Adrenal gland (tissue), 5 donors: Measurements from ENCODE around the gene THAP4.

ENCODE experiments used
- POLR2A ChIP-seq, 2 donors: fragments of 450-650 bp; IDR thresholded peaks; one replicate each; pipeline ENCODE4 v1.6.1; 2017; ENCODE audit warnings: antibody characterized with exemption in 2 of 2, mild to moderate bottlenecking in 2 of 2, moderate library complexity in 1 of 2
- TF ChIP-seq, protein P1 (sequence below), 6 experiments: fragments of 450-650 bp in 4 of 6; fragments of 200-600 bp in 2 of 6; sonication (generic) in 1 of 6; IDR thresholded peaks; 1 replicate in 5 of 6; 2 replicates in 1 of 6; pipeline versions ENCODE4 v1.5.1 to v1.8.0; 2016 to 2021; ENCODE audit warnings: antibody characterized with exemption in 6 of 6, mild to moderate bottlenecking in 2 of 6, moderate library complexity in 1 of 6
- donor health status: DM: no; HTN: no; CAD: no.

DNA sequence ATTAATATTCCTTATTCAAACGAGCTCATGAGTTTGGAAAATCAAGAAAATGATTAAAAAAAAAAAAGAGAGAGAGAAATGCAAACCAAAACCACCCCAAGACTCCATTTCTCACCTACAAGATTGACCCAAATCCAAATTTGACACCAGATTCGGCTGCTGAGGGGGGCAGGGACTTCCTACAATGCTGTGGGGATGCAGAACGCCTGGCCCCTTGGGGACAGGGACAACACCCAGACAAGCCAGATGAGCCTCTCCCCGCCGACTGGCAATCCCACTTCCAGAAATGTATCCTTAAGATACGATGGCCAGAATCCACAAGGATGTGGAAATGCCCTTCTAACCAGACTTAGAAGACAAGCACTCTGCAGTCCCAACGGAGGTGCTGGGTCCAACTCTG is 57.7 kb downstream of the THAP4 start:
- TF ChIP-seq, protein P1, sequence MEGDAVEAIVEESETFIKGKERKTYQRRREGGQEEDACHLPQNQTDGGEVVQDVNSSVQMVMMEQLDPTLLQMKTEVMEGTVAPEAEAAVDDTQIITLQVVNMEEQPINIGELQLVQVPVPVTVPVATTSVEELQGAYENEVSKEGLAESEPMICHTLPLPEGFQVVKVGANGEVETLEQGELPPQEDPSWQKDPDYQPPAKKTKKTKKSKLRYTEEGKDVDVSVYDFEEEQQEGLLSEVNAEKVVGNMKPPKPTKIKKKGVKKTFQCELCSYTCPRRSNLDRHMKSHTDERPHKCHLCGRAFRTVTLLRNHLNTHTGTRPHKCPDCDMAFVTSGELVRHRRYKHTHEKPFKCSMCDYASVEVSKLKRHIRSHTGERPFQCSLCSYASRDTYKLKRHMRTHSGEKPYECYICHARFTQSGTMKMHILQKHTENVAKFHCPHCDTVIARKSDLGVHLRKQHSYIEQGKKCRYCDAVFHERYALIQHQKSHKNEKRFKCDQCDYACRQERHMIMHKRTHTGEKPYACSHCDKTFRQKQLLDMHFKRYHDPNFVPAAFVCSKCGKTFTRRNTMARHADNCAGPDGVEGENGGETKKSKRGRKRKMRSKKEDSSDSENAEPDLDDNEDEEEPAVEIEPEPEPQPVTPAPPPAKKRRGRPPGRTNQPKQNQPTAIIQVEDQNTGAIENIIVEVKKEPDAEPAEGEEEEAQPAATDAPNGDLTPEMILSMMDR (IDR thresholded peaks at IDR 0.05) = no peak
- no peak for TF ChIP-seq POLR2A (IDR thresholded peaks at IDR 0.05)
